Endodermal cell (in vitro differentiated cells): ENCODE data around the gene NUP43. TPM values are rescaled to one million over a fixed set of nuclear protein-coding genes. Genes with fewer than 3 reads are reported as not detected.

Source experiments
- DNase-seq: peaks from one replicate; pipeline ENCODE4 v3.0.0-alpha.2; 2017
- H3K27ac ChIP-seq: 2 replicates; pipeline ENCODE4 v1.5.1; 2013; ENCODE audit warnings: mild to moderate bottlenecking, low read depth, low read length, moderate library complexity
- H3K27me3 ChIP-seq: 2 replicates; pipeline ENCODE4 v1.6.1; 2013; ENCODE audit warnings: mild to moderate bottlenecking, low read length, moderate library complexity; ENCODE audit not compliant: insufficient read depth, control insufficient read depth, poor library complexity, severe bottlenecking
- H3K36me3 ChIP-seq: 2 replicates; pipeline ENCODE4 v1.7.0; 2013; ENCODE audit warnings: mild to moderate bottlenecking, low read length, moderate library complexity; ENCODE audit not compliant: control insufficient read depth, insufficient read depth
- H3K4me1 ChIP-seq: one replicate; pipeline ENCODE4 v1.7.0; 2013; ENCODE audit warnings: low read length; ENCODE audit not compliant: control insufficient read depth, insufficient read depth
- H3K4me3 ChIP-seq: 2 replicates; pipeline ENCODE4 v1.5.1; 2013; ENCODE audit warnings: mild to moderate bottlenecking, low read length, moderate library complexity
- H3K9ac ChIP-seq: 2 replicates; pipeline ENCODE4 v1.6.1; 2013; ENCODE audit warnings: mild to moderate bottlenecking, low read length, moderate library complexity; ENCODE audit not compliant: poor library complexity, severe bottlenecking; ENCODE audit errors: extremely low read depth
- H3K9me3 ChIP-seq: 2 replicates; pipeline ENCODE4 v1.6.1; 2013; ENCODE audit warnings: mild to moderate bottlenecking, low read length, moderate library complexity; ENCODE audit not compliant: control insufficient read depth
- H3K27ac Mint-ChIP-seq: 2 replicates; pipeline ENCODE4 v1.8.0; 2020; ENCODE audit warnings: mixed read lengths
- H3K27me3 Mint-ChIP-seq: 2 replicates; pipeline ENCODE4 v1.8.0; 2021; ENCODE audit warnings: mild to moderate bottlenecking, mixed read lengths; ENCODE audit not compliant: insufficient read depth
- H3K36me3 Mint-ChIP-seq: 2 replicates; pipeline ENCODE4 v1.8.0; 2020; ENCODE audit warnings: low read depth, mixed read lengths
- H3K4me1 Mint-ChIP-seq: 2 replicates; pipeline ENCODE4 v1.8.0; 2020; ENCODE audit warnings: mixed read lengths
- H3K4me3 Mint-ChIP-seq: 2 replicates; pipeline ENCODE4 v1.8.0; 2020; ENCODE audit warnings: mild to moderate bottlenecking, moderate library complexity, mixed read lengths
- H3K9me3 Mint-ChIP-seq: 2 replicates; pipeline ENCODE4 v1.8.0; 2020; ENCODE audit warnings: mild to moderate bottlenecking, mixed read lengths
- WGBS, 2 experiments: methylation state at CpG; one replicate each; pipeline versions ENCODE4 v1.1.5 to v1.1.7; 2013; ENCODE audit warnings: missing lambda C conversion rate in 2 of 2, mixed read lengths in 1 of 2; ENCODE audit not compliant: insufficient coverage in 1 of 2, insufficient read length in 1 of 2; 5-methylcytosine and 5-hydroxymethylcytosine counted together
- total RNA-seq, 2 donors: library from RNA; stranded (reverse); fragmentation: NEBNext Ultra II Directional in 1 of 2; extraction: Animal tissue kit (Norgen Biotek cat#: 25700) in 1 of 2; gene quantifications; 2 replicates in 1 of 2; 3 replicates in 1 of 2; pipeline ENCODE4 v1.2.1, GENCODE V29; 2021
- TF ChIP-seq, protein P1 (sequence below): fragments of 200-600 bp; sonication (generic); conservative IDR thresholded peaks from 2 replicates; pipeline ENCODE4 v1.5.0; 2021; ENCODE audit warnings: antibody characterized with exemption, mild to moderate bottlenecking

The NUP43 gene
- total RNA-seq, 2 donors from 2014 or later, result 80.9 to 85.1 TPM

GRCh38 chr6:149771925-149772324 lies 25.6 kb upstream of the NUP43 start:
- H3K36me3 Mint-ChIP-seq, result peaks cover 46% of the 10 kb centered on the region
- 97 to 100% methylated on average over 6 of the region's 6 CpGs for WGBS, 2 experiments
- Histone ChIP-seq H3K27ac (no peak overlapping the region), H3K36me3 (peaks cover 65% of the 10 kb centered on the region), H3K27me3 (no peaks in the 10 kb centered on the region), H3K4me3 (no peak overlapping the region), H3K4me1 (no peaks in the 10 kb centered on the region), H3K9ac (no peak overlapping the region), H3K9me3 (no peaks in the 10 kb centered on the region)
- TF ChIP-seq, protein P1, sequence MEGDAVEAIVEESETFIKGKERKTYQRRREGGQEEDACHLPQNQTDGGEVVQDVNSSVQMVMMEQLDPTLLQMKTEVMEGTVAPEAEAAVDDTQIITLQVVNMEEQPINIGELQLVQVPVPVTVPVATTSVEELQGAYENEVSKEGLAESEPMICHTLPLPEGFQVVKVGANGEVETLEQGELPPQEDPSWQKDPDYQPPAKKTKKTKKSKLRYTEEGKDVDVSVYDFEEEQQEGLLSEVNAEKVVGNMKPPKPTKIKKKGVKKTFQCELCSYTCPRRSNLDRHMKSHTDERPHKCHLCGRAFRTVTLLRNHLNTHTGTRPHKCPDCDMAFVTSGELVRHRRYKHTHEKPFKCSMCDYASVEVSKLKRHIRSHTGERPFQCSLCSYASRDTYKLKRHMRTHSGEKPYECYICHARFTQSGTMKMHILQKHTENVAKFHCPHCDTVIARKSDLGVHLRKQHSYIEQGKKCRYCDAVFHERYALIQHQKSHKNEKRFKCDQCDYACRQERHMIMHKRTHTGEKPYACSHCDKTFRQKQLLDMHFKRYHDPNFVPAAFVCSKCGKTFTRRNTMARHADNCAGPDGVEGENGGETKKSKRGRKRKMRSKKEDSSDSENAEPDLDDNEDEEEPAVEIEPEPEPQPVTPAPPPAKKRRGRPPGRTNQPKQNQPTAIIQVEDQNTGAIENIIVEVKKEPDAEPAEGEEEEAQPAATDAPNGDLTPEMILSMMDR, result no peak
- no peak for DNase-seq
- H3K27ac Mint-ChIP-seq, result no peak overlapping the region
- H3K4me1 Mint-ChIP-seq, result no peaks in the 10 kb centered on the region
- H3K4me3 Mint-ChIP-seq, result no peak overlapping the region
- H3K9me3 Mint-ChIP-seq, result no peaks in the 10 kb centered on the region
- H3K27me3 Mint-ChIP-seq, result no peaks in the 10 kb centered on the region

- Histone ChIP-seq H3K36me3 (peaks cover 64% of the 10 kb centered on the region), H3K9ac (no peak overlapping the region), H3K27ac (no peak overlapping the region), H3K4me1 (no peaks in the 10 kb centered on the region), H3K9me3 (peaks cover 4% of the 10 kb centered on the region), H3K4me3 (no peak overlapping the region), H3K27me3 (no peaks in the 10 kb centered on the region)
- H3K4me3 Mint-ChIP-seq, result no peak overlapping the region
- H3K9me3 Mint-ChIP-seq, result peaks cover 1% of the 10 kb centered on the region
- H3K36me3 Mint-ChIP-seq, result peaks cover 47% of the 10 kb centered on the region
- WGBS, 2 experiments, result 100% methylated on average over 1 to 2 of the region's 3 CpGs
- no peak for DNase-seq
- TF ChIP-seq, protein P1, result no peak
- H3K4me1 Mint-ChIP-seq, result no peaks in the 10 kb centered on the region
- no peaks in the 10 kb centered on the region for H3K27me3 Mint-ChIP-seq
- no peak overlapping the region for H3K27ac Mint-ChIP-seq
Measured at GRCh38 chr6:149771185-149771584, 24.9 kb upstream of the NUP43 start.

- Histone ChIP-seq H3K36me3 (peaks cover 61% of the 10 kb centered on the region), H3K4me3 (no peak overlapping the region), H3K9ac (no peak overlapping the region), H3K9me3 (peaks cover 10% of the 10 kb centered on the region), H3K27me3 (no peaks in the 10 kb centered on the region), H3K27ac (no peak overlapping the region), H3K4me1 (no peaks in the 10 kb centered on the region)
- H3K27ac Mint-ChIP-seq, result no peak overlapping the region
- no peak for DNase-seq
- WGBS, 2 experiments, result 85 to 98% methylated on average over 2 of the region's 2 CpGs
- H3K9me3 Mint-ChIP-seq, result peaks cover 6% of the 10 kb centered on the region
- peaks cover 48% of the 10 kb centered on the region for H3K36me3 Mint-ChIP-seq
- H3K27me3 Mint-ChIP-seq, result no peaks in the 10 kb centered on the region
- no peak overlapping the region for H3K4me3 Mint-ChIP-seq
- H3K4me1 Mint-ChIP-seq, result no peaks in the 10 kb centered on the region
- TF ChIP-seq, protein P1, result no peak
Measured at GRCh38 chr6:149769676-149770075, 23.3 kb upstream of the NUP43 start.
